Measurements from ENCODE around the gene UNC13D.
"Not testable (repeated sequence)": the region's sequence is repeated elsewhere in the genome, so short reads cannot be mapped to it uniquely, and the experiment has no call there.

UNC13D gene

GRCh38 chr17:75791254-75791653, 53.0 kb downstream of the UNC13D start:
- DNase-seq: no peak

- peak; percentile 92 to 96 (median 94) for DNase-seq
These were observed 59.0 kb downstream of the UNC13D start for GRCh38 chr17:75785016-75785890.

GRCh38 chr17:75784473-75785015, 59.7 kb downstream of the UNC13D start, which contains the start of gene UNK:
UNK (plus strand) TSS chr17:75784806; CDS start chr17:75784881, 75 bp downstream.
- peak; percentile 98 to 100 (median 99) for DNase-seq

GRCh38 chr17:75783803-75784472, 60.3 kb downstream of the UNC13D start:
- DNase-seq: no peak

GRCh38 chr17:75783069-75783783, 61.0 kb downstream of the UNC13D start:
- DNase-seq: peak; percentile 84 to 98 (median 96)

GRCh38 chr17:75779987-75780889, 64.0 kb downstream of the UNC13D start:
- DNase-seq: no peak

- peak; percentile 98 to 100 (median 99) for DNase-seq
These were observed 64.8 kb downstream of the UNC13D start for GRCh38 chr17:75779250-75779986.

GRCh38 chr17:75778861-75779249, 65.3 kb downstream of the UNC13D start:
- no peak for DNase-seq

- DNase-seq: not testable (repeated sequence)
These were observed 65.9 kb downstream of the UNC13D start for GRCh38 chr17:75778066-75778860.

GRCh38 chr17:75777296-75777922, 66.8 kb downstream of the UNC13D start:
- no peak for DNase-seq

All from suppressor macrophage treated with lipopolysaccharide for 1 hour (primary cell).